Activated CD8-positive, alpha-beta memory T cell treated with anti-CD3 and anti-CD28 coated beads, Interleukin-2, amount 50 U/mL, for 1 hour (primary cell): Measurements from ENCODE around the gene KIF1C.

Experiments used
- DNase-seq: peaks from one replicate; pipeline ENCODE4 v3.0.0-alpha.2; 2020; ENCODE audit errors: extremely low read depth

KIF1C gene

GRCh38 chr17:4969047-4969550 lies 28.7 kb upstream of the KIF1C start:
- DNase-seq = no peak

- DNase-seq = no peak
These were observed 28.1 kb upstream of the KIF1C start for GRCh38 chr17:4969551-4970173.

- DNase-seq = no peak
These were observed 27.5 kb upstream of the KIF1C start for GRCh38 chr17:4970273-4970672.

- no peak for DNase-seq
These were observed 25.9 kb upstream of the KIF1C start for GRCh38 chr17:4971826-4972225.

GRCh38 chr17:4972322-4972721 lies 25.4 kb upstream of the KIF1C start:
- DNase-seq = no peak

GRCh38 chr17:4972752-4973151 lies 25.0 kb upstream of the KIF1C start:
- DNase-seq = no peak

GRCh38 chr17:4973256-4974114 lies 24.3 kb upstream of the KIF1C start:
- DNase-seq = no peak

GRCh38 chr17:4974115-4974670 lies 23.6 kb upstream of the KIF1C start:
- DNase-seq = no peak

GRCh38 chr17:4978726-4979125 lies 19.0 kb upstream of the KIF1C start:
- DNase-seq = no peak

GRCh38 chr17:4980644-4981216 lies 17.0 kb upstream of the KIF1C start:
- no peak for DNase-seq

GRCh38 chr17:4982305-4982704 lies 15.4 kb upstream of the KIF1C start:
- DNase-seq = no peak

- no peak for DNase-seq
These were observed 11.3 kb upstream of the KIF1C start for GRCh38 chr17:4986403-4986802.

GRCh38 chr17:4986951-4987766 lies 10.6 kb upstream of the KIF1C start, which contains the start of gene CAMTA2:
Gene CAMTA2 (minus strand): TSS chr17:4987675. CDS start chr17:4986222, 1,453 bp downstream.
- peak; percentile 64 for DNase-seq

GRCh38 chr17:4987767-4988567 lies 9.8 kb upstream of the KIF1C start:
- no peak for DNase-seq

- DNase-seq = no peak
These were observed 3.6 kb upstream of the KIF1C start for GRCh38 chr17:4994081-4994595.

- DNase-seq = no peak
These were observed 429 bp downstream of the KIF1C start for GRCh38 chr17:4998027-4998731.

GRCh38 chr17:4998732-4999429 lies 1.1 kb downstream of the KIF1C start:
- DNase-seq = no peak

- no peak for DNase-seq
These were observed 1.8 kb downstream of the KIF1C start for GRCh38 chr17:4999430-5000093.

GRCh38 chr17:5000237-5000639 lies 2.5 kb downstream of the KIF1C start:
- DNase-seq = no peak
